Stimulated activated CD8-positive, alpha-beta memory T cell treated with anti-CD3 and anti-CD28 coated beads, Interleukin-12 subunit alpha, Interleukin-12 subunit beta, amount 100 ng/mL, for 24 hours (primary cell): ENCODE measurements around the gene PEPD.

Experiments used
- DNase-seq: peaks from one replicate; pipeline ENCODE4 v3.0.0-alpha.2; 2020; ENCODE audit errors: extremely low read depth

Gene PEPD

GRCh38 chr19:33512021-33512420 is 9.6 kb downstream of the PEPD start:
- DNase-seq: no peak

GRCh38 chr19:33511346-33511745 is 10.2 kb downstream of the PEPD start:
- DNase-seq: no peak

- no peak for DNase-seq
Observed at GRCh38 chr19:33510462-33511194, 11.0 kb downstream of the PEPD start.

- DNase-seq: no peak
Observed at GRCh38 chr19:33509774-33510173, 11.8 kb downstream of the PEPD start.

- no peak for DNase-seq
Observed at GRCh38 chr19:33508941-33509614, 12.5 kb downstream of the PEPD start.

- DNase-seq: no peak
Observed at GRCh38 chr19:33508431-33508830, 13.2 kb downstream of the PEPD start.

- no peak for DNase-seq
Observed at GRCh38 chr19:33508009-33508408, 13.6 kb downstream of the PEPD start.

GRCh38 chr19:33507021-33507956 is 14.3 kb downstream of the PEPD start:
- DNase-seq: no peak

- DNase-seq: no peak
Observed at GRCh38 chr19:33506498-33506897, 15.1 kb downstream of the PEPD start.

GRCh38 chr19:33505823-33506222 is 15.8 kb downstream of the PEPD start:
- DNase-seq: no peak

GRCh38 chr19:33505148-33505547 is 16.4 kb downstream of the PEPD start:
- no peak for DNase-seq

- no peak for DNase-seq
Observed at GRCh38 chr19:33504058-33504444, 17.5 kb downstream of the PEPD start.

- DNase-seq: no peak
Observed at GRCh38 chr19:33503433-33504057, 18.0 kb downstream of the PEPD start.

GRCh38 chr19:33503030-33503429 is 18.6 kb downstream of the PEPD start:
- no peak for DNase-seq

- no peak for DNase-seq
Observed at GRCh38 chr19:33502521-33502920, 19.1 kb downstream of the PEPD start.

- DNase-seq: no peak
Observed at GRCh38 chr19:33501693-33502356, 19.8 kb downstream of the PEPD start.

- no peak for DNase-seq
Observed at GRCh38 chr19:33500991-33501390, 20.6 kb downstream of the PEPD start.

GRCh38 chr19:33500586-33500985 is 21.0 kb downstream of the PEPD start:
- no peak for DNase-seq

- DNase-seq: no peak
Observed at GRCh38 chr19:33499671-33500506, 21.7 kb downstream of the PEPD start.

GRCh38 chr19:33499248-33499647 is 22.3 kb downstream of the PEPD start:
- DNase-seq: no peak
